GM23338 (cell line): ENCODE measurements around the gene STAMBPL1. TPM values are rescaled to one million over a fixed set of nuclear protein-coding genes. Genes with fewer than 3 reads are reported as not detected.

ENCODE experiments used
- ATAC-seq: fragments of 200-7000 bp; cut with Tn5 transposase; 3 replicates; pipeline ENCODE4 v1.9.1; 2020
- DNase-seq: peaks from one replicate; pipeline ENCODE4 v3.0.0-alpha.2; 2015; ENCODE audit warnings: low spot score
- H2AFZ ChIP-seq: fragments of 200-600 bp; sonication (generic); 2 replicates; pipeline ENCODE4 v1.8.0; 2016; ENCODE audit warnings: antibody characterized with exemption, mild to moderate bottlenecking, moderate library complexity
- H3F3A ChIP-seq: fragments of 200-600 bp; sonication (generic); replicated peaks from 2 replicates; pipeline ENCODE4 v1.8.0; 2017; ENCODE audit warnings: antibody characterized with exemption, mixed run types, low read depth
- H3K27ac ChIP-seq: fragments of 200-600 bp; sonication (generic); 2 replicates; pipeline ENCODE4 v1.6.1; 2016; ENCODE audit warnings: low read depth
- H3K27me3 ChIP-seq: fragments of 200-600 bp; sonication (generic); 2 replicates; pipeline ENCODE4 v1.8.0; 2016; ENCODE audit warnings: mild to moderate bottlenecking, mixed run types, moderate library complexity; ENCODE audit not compliant: insufficient read depth
- H3K36me3 ChIP-seq: fragments of 200-600 bp; sonication (generic); 2 replicates; pipeline ENCODE4 v1.8.0; 2016; ENCODE audit warnings: mild to moderate bottlenecking; ENCODE audit not compliant: insufficient read depth
- H3K4me1 ChIP-seq: fragments of 200-600 bp; sonication (generic); 2 replicates; pipeline ENCODE4 v1.8.0; 2016; ENCODE audit warnings: mild to moderate bottlenecking, moderate library complexity; ENCODE audit not compliant: insufficient read depth
- H3K4me2 ChIP-seq: fragments of 200-600 bp; sonication (generic); 2 replicates; pipeline ENCODE4 v1.7.1; 2017; ENCODE audit warnings: mixed run types
- H3K4me3 ChIP-seq: fragments of 200-600 bp; sonication (generic); 2 replicates; pipeline ENCODE4 v1.6.1; 2016; ENCODE audit warnings: mixed run types
- H3K79me2 ChIP-seq: fragments of 200-600 bp; sonication (generic); replicated peaks from 2 replicates; pipeline ENCODE4 v1.8.0; 2017; ENCODE audit warnings: mild to moderate bottlenecking; ENCODE audit not compliant: insufficient read depth
- H3K9me2 ChIP-seq: fragments of 200-600 bp; sonication (generic); 2 replicates; pipeline ENCODE4 v1.8.0; 2017; ENCODE audit not compliant: insufficient read depth
- H4K20me1 ChIP-seq: fragments of 200-600 bp; sonication (generic); replicated peaks from 2 replicates; pipeline ENCODE4 v1.8.0; 2017; ENCODE audit warnings: mild to moderate bottlenecking; ENCODE audit not compliant: insufficient read depth
- H3K27ac Mint-ChIP-seq: 2 replicates; pipeline ENCODE4 v1.8.0; 2020; ENCODE audit warnings: inconsistent platforms, mild to moderate bottlenecking, moderate library complexity, mixed read lengths
- H3K27me3 Mint-ChIP-seq: 3 replicates; pipeline ENCODE4 v1.8.0; 2022; ENCODE audit warnings: low read depth, mild to moderate bottlenecking, moderate library complexity, mixed read lengths, inconsistent platforms; ENCODE audit not compliant: insufficient read depth, poor library complexity
- H3K36me3 Mint-ChIP-seq: 3 replicates; pipeline ENCODE4 v1.8.0; 2021; ENCODE audit warnings: low read depth, mild to moderate bottlenecking, inconsistent platforms, moderate library complexity, mixed read lengths
- H3K4me1 Mint-ChIP-seq: 3 replicates; pipeline ENCODE4 v1.8.0; 2020; ENCODE audit warnings: mild to moderate bottlenecking, inconsistent platforms, mixed read lengths
- H3K4me3 Mint-ChIP-seq: 3 replicates; pipeline ENCODE4 v1.8.0; 2021; ENCODE audit warnings: moderate library complexity, mild to moderate bottlenecking, inconsistent platforms, mixed read lengths
- H3K9me3 Mint-ChIP-seq: 3 replicates; pipeline ENCODE4 v1.8.0; 2020; ENCODE audit warnings: moderate library complexity, mild to moderate bottlenecking, inconsistent platforms, mixed read lengths
- CREB1 ChIP-seq: fragments of 250-450 bp; sonication (Bioruptor Pico); IDR thresholded peaks from 2 replicates; pipeline ENCODE4 v1.5.0; 2020; ENCODE audit warnings: low read depth, mild to moderate bottlenecking, moderate library complexity
- EZH2 ChIP-seq: fragments of 200-600 bp; sonication (generic); IDR thresholded peaks from one replicate; pipeline ENCODE4 v1.8.0; 2017; ENCODE audit warnings: antibody characterized with exemption, mild to moderate bottlenecking, low read depth; ENCODE audit not compliant: unreplicated experiment
- EZH2phosphoT487 ChIP-seq: fragments of 200-600 bp; sonication (generic); IDR thresholded peaks from one replicate; pipeline ENCODE4 v1.8.1; 2018; ENCODE audit warnings: antibody characterized with exemption; ENCODE audit not compliant: unreplicated experiment
- NANOG ChIP-seq: IDR thresholded peaks from 2 replicates; pipeline ENCODE4 v1.6.1; 2016; ENCODE audit warnings: antibody characterized with exemption, borderline replicate concordance
- POLR2AphosphoS5 ChIP-seq: IDR thresholded peaks from 2 replicates; pipeline ENCODE4 v1.6.1; 2016; ENCODE audit warnings: antibody characterized with exemption, low read depth
- STAT1 ChIP-seq: IDR thresholded peaks from one replicate; pipeline ENCODE4 v1.6.1; 2016; ENCODE audit warnings: antibody characterized with exemption; ENCODE audit not compliant: unreplicated experiment
- ZNF331 ChIP-seq: fragments of 250-450 bp; sonication (Bioruptor Pico); IDR thresholded peaks from 2 replicates; pipeline ENCODE4 v1.5.0; 2020; ENCODE audit warnings: low read depth, mild to moderate bottlenecking, moderate library complexity
- polyA plus RNA-seq: library from polyadenylated mRNA; unstranded; fragments of >200 nt; fragmentation: Nextera tagmentation; extraction: Ambion mirVana; gene quantifications from 2 replicates; pipeline ENCODE4 v1.2.1, GENCODE V29; 2016
- total RNA-seq: library from RNA; depleted of rRNA; stranded (reverse); fragments of >200 nt; shearing (Covaris generic); gene quantifications from 2 replicates; pipeline ENCODE4 v1.2.3, GENCODE V29; 2014
- TF ChIP-seq, protein P1 (sequence below): IDR thresholded peaks from one replicate; pipeline ENCODE4 v1.6.1; 2018; ENCODE audit warnings: antibody characterized with exemption; ENCODE audit not compliant: unreplicated experiment
- TF ChIP-seq, protein P2 (sequence below): fragments of 250-450 bp; sonication (Bioruptor Pico); IDR thresholded peaks from 2 replicates; pipeline ENCODE4 v1.5.0; 2020; ENCODE audit warnings: mild to moderate bottlenecking, moderate library complexity

Gene STAMBPL1
- total and polyA plus RNA-seq, 2 experiments from 2014 or later = 2.5 to 11.5 TPM

DNA sequence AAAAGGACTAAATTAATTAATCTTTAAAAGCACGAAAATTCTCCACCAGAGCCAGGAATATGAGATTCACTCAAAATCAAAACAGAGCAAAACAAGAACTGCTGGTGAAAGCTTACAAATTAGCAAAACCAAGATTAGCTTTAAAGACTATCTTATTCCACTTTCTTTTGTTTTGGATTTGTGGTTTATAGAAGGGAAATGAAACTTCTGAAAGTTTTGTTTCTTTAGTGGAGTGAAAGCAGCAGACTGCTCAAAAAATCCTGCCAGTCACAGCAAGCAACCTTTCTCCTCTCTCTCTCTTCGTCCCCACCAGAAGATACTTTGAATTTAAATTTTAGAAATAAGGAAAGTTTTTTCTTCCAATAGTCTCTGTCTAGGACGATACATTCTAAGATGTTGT, 64.8 kb downstream of the STAMBPL1 start:
- H3K4me3 Mint-ChIP-seq = no peak overlapping the region
- H3K9me3 Mint-ChIP-seq = no peaks in the 10 kb centered on the region
- Histone ChIP-seq H3K27ac (no peak overlapping the region), H3K4me1 (no peaks in the 10 kb centered on the region), H3K27me3 (no peaks in the 10 kb centered on the region), H3F3A (no peaks in the 10 kb centered on the region), H3K4me3 (no peak overlapping the region), H3K9me2 (no peaks in the 10 kb centered on the region), H3K36me3 (no peaks in the 10 kb centered on the region), H3K4me2 (no peak overlapping the region), H2AFZ (no peak overlapping the region), H4K20me1 (no peaks in the 10 kb centered on the region), H3K79me2 (no peaks in the 10 kb centered on the region)
- DNase-seq = no peak
- no peaks in the 10 kb centered on the region for H3K4me1 Mint-ChIP-seq
- no peak for ATAC-seq
- TF ChIP-seq CREB1 (CRISPR knock-in tag) (no peak), NANOG (no peak)
- TF ChIP-seq, protein P1, sequence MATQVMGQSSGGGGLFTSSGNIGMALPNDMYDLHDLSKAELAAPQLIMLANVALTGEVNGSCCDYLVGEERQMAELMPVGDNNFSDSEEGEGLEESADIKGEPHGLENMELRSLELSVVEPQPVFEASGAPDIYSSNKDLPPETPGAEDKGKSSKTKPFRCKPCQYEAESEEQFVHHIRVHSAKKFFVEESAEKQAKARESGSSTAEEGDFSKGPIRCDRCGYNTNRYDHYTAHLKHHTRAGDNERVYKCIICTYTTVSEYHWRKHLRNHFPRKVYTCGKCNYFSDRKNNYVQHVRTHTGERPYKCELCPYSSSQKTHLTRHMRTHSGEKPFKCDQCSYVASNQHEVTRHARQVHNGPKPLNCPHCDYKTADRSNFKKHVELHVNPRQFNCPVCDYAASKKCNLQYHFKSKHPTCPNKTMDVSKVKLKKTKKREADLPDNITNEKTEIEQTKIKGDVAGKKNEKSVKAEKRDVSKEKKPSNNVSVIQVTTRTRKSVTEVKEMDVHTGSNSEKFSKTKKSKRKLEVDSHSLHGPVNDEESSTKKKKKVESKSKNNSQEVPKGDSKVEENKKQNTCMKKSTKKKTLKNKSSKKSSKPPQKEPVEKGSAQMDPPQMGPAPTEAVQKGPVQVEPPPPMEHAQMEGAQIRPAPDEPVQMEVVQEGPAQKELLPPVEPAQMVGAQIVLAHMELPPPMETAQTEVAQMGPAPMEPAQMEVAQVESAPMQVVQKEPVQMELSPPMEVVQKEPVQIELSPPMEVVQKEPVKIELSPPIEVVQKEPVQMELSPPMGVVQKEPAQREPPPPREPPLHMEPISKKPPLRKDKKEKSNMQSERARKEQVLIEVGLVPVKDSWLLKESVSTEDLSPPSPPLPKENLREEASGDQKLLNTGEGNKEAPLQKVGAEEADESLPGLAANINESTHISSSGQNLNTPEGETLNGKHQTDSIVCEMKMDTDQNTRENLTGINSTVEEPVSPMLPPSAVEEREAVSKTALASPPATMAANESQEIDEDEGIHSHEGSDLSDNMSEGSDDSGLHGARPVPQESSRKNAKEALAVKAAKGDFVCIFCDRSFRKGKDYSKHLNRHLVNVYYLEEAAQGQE = no peak
- H3K27me3 Mint-ChIP-seq = peaks cover 3% of the 10 kb centered on the region
- H3K27ac Mint-ChIP-seq = no peak overlapping the region
- no peaks in the 10 kb centered on the region for H3K36me3 Mint-ChIP-seq

DNA sequence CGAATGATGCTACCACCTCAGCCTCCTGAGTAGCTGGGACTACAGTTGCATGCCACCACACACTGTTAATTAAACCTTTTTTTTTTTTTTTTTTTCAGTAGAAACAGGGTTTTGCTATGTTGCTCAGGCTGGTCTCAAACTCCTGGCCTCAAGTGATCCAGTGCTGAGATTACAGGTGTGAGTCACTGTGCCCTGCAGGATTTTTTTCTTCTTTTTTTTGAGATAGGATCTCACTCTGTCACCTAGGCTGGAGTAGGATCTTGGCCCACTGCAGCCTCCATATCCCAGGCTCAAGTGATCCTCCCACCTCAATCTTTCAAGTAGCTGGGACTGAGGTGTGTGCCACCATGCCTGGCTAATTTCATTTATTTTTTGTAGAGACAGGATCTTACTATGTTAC, 66.2 kb downstream of the STAMBPL1 start:
- TF ChIP-seq, protein P2, sequence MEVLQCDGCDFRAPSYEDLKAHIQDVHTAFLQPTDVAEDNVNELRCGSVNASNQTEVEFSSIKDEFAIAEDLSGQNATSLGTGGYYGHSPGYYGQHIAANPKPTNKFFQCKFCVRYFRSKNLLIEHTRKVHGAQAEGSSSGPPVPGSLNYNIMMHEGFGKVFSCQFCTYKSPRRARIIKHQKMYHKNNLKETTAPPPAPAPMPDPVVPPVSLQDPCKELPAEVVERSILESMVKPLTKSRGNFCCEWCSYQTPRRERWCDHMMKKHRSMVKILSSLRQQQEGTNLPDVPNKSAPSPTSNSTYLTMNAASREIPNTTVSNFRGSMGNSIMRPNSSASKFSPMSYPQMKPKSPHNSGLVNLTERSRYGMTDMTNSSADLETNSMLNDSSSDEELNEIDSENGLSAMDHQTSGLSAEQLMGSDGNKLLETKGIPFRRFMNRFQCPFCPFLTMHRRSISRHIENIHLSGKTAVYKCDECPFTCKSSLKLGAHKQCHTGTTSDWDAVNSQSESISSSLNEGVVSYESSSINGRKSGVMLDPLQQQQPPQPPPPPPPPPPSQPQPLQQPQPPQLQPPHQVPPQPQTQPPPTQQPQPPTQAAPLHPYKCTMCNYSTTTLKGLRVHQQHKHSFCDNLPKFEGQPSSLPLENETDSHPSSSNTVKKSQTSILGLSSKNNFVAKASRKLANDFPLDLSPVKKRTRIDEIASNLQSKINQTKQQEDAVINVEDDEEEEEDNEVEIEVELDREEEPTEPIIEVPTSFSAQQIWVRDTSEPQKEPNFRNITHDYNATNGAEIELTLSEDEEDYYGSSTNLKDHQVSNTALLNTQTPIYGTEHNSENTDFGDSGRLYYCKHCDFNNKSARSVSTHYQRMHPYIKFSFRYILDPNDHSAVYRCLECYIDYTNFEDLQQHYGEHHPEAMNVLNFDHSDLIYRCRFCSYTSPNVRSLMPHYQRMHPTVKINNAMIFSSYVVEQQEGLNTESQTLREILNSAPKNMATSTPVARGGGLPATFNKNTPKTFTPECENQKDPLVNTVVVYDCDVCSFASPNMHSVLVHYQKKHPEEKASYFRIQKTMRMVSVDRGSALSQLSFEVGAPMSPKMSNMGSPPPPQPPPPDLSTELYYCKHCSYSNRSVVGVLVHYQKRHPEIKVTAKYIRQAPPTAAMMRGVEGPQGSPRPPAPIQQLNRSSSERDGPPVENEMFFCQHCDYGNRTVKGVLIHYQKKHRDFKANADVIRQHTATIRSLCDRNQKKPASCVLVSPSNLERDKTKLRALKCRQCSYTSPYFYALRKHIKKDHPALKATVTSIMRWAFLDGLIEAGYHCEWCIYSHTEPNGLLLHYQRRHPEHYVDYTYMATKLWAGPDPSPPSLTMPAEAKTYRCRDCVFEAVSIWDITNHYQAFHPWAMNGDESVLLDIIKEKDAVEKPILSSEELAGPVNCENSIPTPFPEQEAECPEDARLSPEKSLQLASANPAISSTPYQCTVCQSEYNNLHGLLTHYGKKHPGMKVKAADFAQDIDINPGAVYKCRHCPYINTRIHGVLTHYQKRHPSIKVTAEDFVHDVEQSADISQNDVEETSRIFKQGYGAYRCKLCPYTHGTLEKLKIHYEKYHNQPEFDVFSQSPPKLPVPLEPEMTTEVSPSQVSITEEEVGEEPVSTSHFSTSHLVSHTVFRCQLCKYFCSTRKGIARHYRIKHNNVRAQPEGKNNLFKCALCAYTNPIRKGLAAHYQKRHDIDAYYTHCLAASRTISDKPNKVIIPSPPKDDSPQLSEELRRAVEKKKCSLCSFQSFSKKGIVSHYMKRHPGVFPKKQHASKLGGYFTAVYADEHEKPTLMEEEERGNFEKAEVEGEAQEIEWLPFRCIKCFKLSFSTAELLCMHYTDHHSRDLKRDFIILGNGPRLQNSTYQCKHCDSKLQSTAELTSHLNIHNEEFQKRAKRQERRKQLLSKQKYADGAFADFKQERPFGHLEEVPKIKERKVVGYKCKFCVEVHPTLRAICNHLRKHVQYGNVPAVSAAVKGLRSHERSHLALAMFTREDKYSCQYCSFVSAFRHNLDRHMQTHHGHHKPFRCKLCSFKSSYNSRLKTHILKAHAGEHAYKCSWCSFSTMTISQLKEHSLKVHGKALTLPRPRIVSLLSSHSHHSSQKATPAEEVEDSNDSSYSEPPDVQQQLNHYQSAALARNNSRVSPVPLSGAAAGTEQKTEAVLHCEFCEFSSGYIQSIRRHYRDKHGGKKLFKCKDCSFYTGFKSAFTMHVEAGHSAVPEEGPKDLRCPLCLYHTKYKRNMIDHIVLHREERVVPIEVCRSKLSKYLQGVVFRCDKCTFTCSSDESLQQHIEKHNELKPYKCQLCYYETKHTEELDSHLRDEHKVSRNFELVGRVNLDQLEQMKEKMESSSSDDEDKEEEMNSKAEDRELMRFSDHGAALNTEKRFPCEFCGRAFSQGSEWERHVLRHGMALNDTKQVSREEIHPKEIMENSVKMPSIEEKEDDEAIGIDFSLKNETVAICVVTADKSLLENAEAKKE (CRISPR knock-in tag) = no peak
- no peak for TF ChIP-seq ZNF331 (CRISPR knock-in tag)
- no peak for TF ChIP-seq EZH2phosphoT487
- TF ChIP-seq POLR2AphosphoS5 = no peak
- TF ChIP-seq, protein P1 = no peak
- no peak for TF ChIP-seq CREB1 (CRISPR knock-in tag)
- no peak for TF ChIP-seq STAT1
- no peak for TF ChIP-seq NANOG
- no peak for TF ChIP-seq EZH2
- no peaks in the 10 kb centered on the region for H3K79me2 ChIP-seq
- no peak overlapping the region for H2AFZ ChIP-seq
- no peaks in the 10 kb centered on the region for H3K9me2 ChIP-seq
- H3K4me1 Mint-ChIP-seq = peaks cover 4% of the 10 kb centered on the region; the same call in 2 of the 3 replicates
- no peaks in the 10 kb centered on the region for H4K20me1 ChIP-seq
- no peak overlapping the region for H3K27ac Mint-ChIP-seq
- no peaks in the 10 kb centered on the region for H3K36me3 Mint-ChIP-seq
- no peaks in the 10 kb centered on the region for H3K27me3 ChIP-seq
- H3K4me3 Mint-ChIP-seq = no peak overlapping the region
- H3K9me3 Mint-ChIP-seq = no peaks in the 10 kb centered on the region
- H3K4me2 ChIP-seq = no peak overlapping the region
- peaks cover 1% of the 10 kb centered on the region for H3K27me3 Mint-ChIP-seq
- H3F3A ChIP-seq = no peaks in the 10 kb centered on the region
- no peak for ATAC-seq
- no peaks in the 10 kb centered on the region for H3K4me1 ChIP-seq
- H3K4me3 ChIP-seq = no peak overlapping the region
- H3K36me3 ChIP-seq = no peaks in the 10 kb centered on the region
- no peak overlapping the region for H3K27ac ChIP-seq
- DNase-seq = no peak
